HepG2 (cell line): ENCODE measurements around the gene ZNHIT1. TPM values are rescaled to one million over a fixed set of nuclear protein-coding genes. Genes with fewer than 3 reads are reported as not detected.
A peak's percentile ranks its signal among the peaks of the same experiment; 100 is the strongest.

Source experiments
- AHR ChIP-seq: IDR thresholded peaks from 2 replicates; pipeline ENCODE4 v1.6.1; 2018; ENCODE audit warnings: missing genetic modification reagents, missing compliant biosample characterization
- BORCS8-MEF2B ChIP-seq: sonication (generic); formaldehyde crosslinking; IDR thresholded peaks from 2 replicates; pipeline ENCODE4 v1.8.0; 2022; ENCODE audit warnings: mild to moderate bottlenecking, missing genetic modification reagents
- DNMT3B ChIP-seq: conservative IDR thresholded peaks from 2 replicates; pipeline ENCODE4 v1.6.1; 2016; ENCODE audit warnings: missing biosample characterization, control low read depth
- ELK4 ChIP-seq: sonication (generic); formaldehyde crosslinking; IDR thresholded peaks from 2 replicates; pipeline ENCODE4 v1.9.0; 2021; ENCODE audit warnings: missing genetic modification reagents, borderline replicate concordance
- GLI4 ChIP-seq: sonication (generic); formaldehyde crosslinking; IDR thresholded peaks from 2 replicates; pipeline ENCODE4 v1.5.1; 2020; ENCODE audit warnings: missing genetic modification reagents, mild to moderate bottlenecking, moderate library complexity, borderline replicate concordance
- HNRNPL ChIP-seq: fragments of 200-400 bp; formaldehyde crosslinking; IDR thresholded peaks from 2 replicates; pipeline ENCODE4 v1.6.1; 2017; ENCODE audit warnings: mild to moderate bottlenecking, low read depth, low read length
- IKZF5 ChIP-seq: IDR thresholded peaks from 2 replicates; pipeline ENCODE4 v1.6.1; 2018; ENCODE audit warnings: missing genetic modification reagents, mild to moderate bottlenecking, missing compliant biosample characterization
- IRX3 ChIP-seq: sonication (generic); formaldehyde crosslinking; IDR thresholded peaks from 2 replicates; pipeline ENCODE4 v1.8.1; 2023; ENCODE audit warnings: mild to moderate bottlenecking, low read depth, missing genetic modification reagents, borderline replicate concordance
- RBM22 ChIP-seq: fragments of 200-400 bp; formaldehyde crosslinking; optimal IDR thresholded peaks from 2 replicates; pipeline ENCODE3; 2017; ENCODE audit warnings: mild to moderate bottlenecking, low read length, moderate library complexity
- RELA ChIP-seq: sonication (generic); formaldehyde crosslinking; IDR thresholded peaks from 2 replicates; pipeline ENCODE4 v1.4.0; 2020; ENCODE audit warnings: missing genetic modification reagents
- SALL2 ChIP-seq: sonication (generic); formaldehyde crosslinking; IDR thresholded peaks from 2 replicates; pipeline ENCODE4 v1.8.1; 2023; ENCODE audit warnings: mild to moderate bottlenecking, missing genetic modification reagents, inconsistent platforms
- SNAPC5 ChIP-seq: sonication (generic); formaldehyde crosslinking; IDR thresholded peaks from 2 replicates; pipeline ENCODE4 v1.8.1; 2023; ENCODE audit warnings: mild to moderate bottlenecking, missing genetic modification reagents, borderline replicate concordance
- SOX6 ChIP-seq, 2 experiments: fragments of 450-650 bp in 1 of 2; sonication (generic) in 1 of 2; formaldehyde crosslinking in 1 of 2; IDR thresholded peaks; 2 replicates each; pipeline versions ENCODE4 v1.4.0 to v1.6.1; 2017 to 2020; ENCODE audit warnings: antibody characterized with exemption in 1 of 2, mild to moderate bottlenecking in 1 of 2, missing genetic modification reagents in 1 of 2
- SP5 ChIP-seq: IDR thresholded peaks from 2 replicates; pipeline ENCODE4 v1.6.1; 2016; ENCODE audit warnings: low read depth, borderline replicate concordance
- STAT6 ChIP-seq: sonication (generic); formaldehyde crosslinking; IDR thresholded peaks from 2 replicates; pipeline ENCODE4 v1.4.0; 2020; ENCODE audit warnings: missing genetic modification reagents, mild to moderate bottlenecking, borderline replicate concordance
- ZBED4 ChIP-seq: sonication (generic); formaldehyde crosslinking; IDR thresholded peaks from 2 replicates; pipeline ENCODE4 v1.4.0; 2020; ENCODE audit warnings: missing genetic modification reagents, borderline replicate concordance
- ZNF607 ChIP-seq: sonication (generic); formaldehyde crosslinking; IDR thresholded peaks from 2 replicates; pipeline ENCODE4 v1.5.1; 2020; ENCODE audit warnings: missing genetic modification reagents, mild to moderate bottlenecking, borderline replicate concordance
- ZNF790 ChIP-seq: sonication (generic); formaldehyde crosslinking; IDR thresholded peaks from 2 replicates; pipeline ENCODE4 v1.8.0; 2022; ENCODE audit warnings: missing genetic modification reagents, mild to moderate bottlenecking, borderline replicate concordance
- polyA plus RNA-seq, 8 experiments: library from polyadenylated mRNA; depleted of rRNA in 3 of 8; stranded (reverse) in 7 of 8; unstranded in 1 of 8; fragments of >200 nt; fragmentation: Illumina TruSeq in 4 of 8; extraction: Trizol in 4 of 8; gene quantifications; 2 replicates each; pipeline versions ENCODE4 v1.2.1 to v1.2.3, GENCODE V29; 2011 to 2016; ENCODE audit warnings: low read depth in 4 of 8, missing spikeins in 1 of 8, mixed read lengths in 1 of 8; ENCODE audit not compliant: insufficient read depth in 1 of 8
- total RNA-seq, 5 experiments: library from RNA; depleted of rRNA; stranded (reverse); fragments of >200 nt; fragmentation: Illumina TruSeq; extraction: Trizol; gene quantifications; 2 replicates each; pipeline ENCODE4 v1.2.3, GENCODE V29; 2016; ENCODE audit warnings: low read depth in 1 of 5

Gene ZNHIT1
- total and polyA plus RNA-seq, 2 of the 13 experiments (the other 11 are each of a cell fraction or from before 2014, with no cell fraction given), result 32.5 to 64.5 TPM

- TF ChIP-seq STAT6 (peak; percentile 89; the same call in 1 of the 2 replicates), ELK4 (CRISPR knock-in tag) (0 out of 2 replicates have a peak, but pooled peaks have one; percentile 22), ZNF607 (CRISPR knock-in tag) (peak; percentile 81; the same call in 1 of the 2 replicates), ZNF790 (CRISPR knock-in tag) (peak; percentile 78; the same call in 1 of the 2 replicates), IRX3 (CRISPR knock-in tag) (no peak), SOX6 (IDR thresholded peaks at IDR 0.05) (no peak), SOX6 (CRISPR knock-in tag; IDR thresholded peaks at IDR 0.05) (peak; percentile 30; the same call in 1 of the 2 replicates), RELA (CRISPR knock-in tag) (peak; percentile 38; the same call in 1 of the 2 replicates), AHR (CRISPR knock-in tag) (0 out of 2 replicates have a peak, but pooled peaks have one; percentile 76), RBM22 (peak; percentile 91), ZBED4 (CRISPR knock-in tag) (peak; percentile 8; the same call in 1 of the 2 replicates), GLI4 (CRISPR knock-in tag) (peak; percentile 70; the same call in 1 of the 2 replicates), SNAPC5 (no peak), SALL2 (CRISPR knock-in tag) (peak; percentile 49), IKZF5 (CRISPR knock-in tag) (peak; percentile 45), DNMT3B (CRISPR knock-in tag) (no peak), BORCS8-MEF2B (CRISPR knock-in tag) (peak; percentile 89), SP5 (CRISPR knock-in tag) (peak; percentile 80; the same call in 1 of the 2 replicates), HNRNPL (peak; percentile 73)
These were observed 26.6 kb downstream of the ZNHIT1 start, which contains the start of gene FIS1 (continued) for GRCh38 chr7:101244375-101245146.
